Loucy (cell line): ENCODE data around the gene CERS4.
"Not testable (repeated sequence)": the region's sequence is repeated elsewhere in the genome, so short reads cannot be mapped to it uniquely, and the experiment has no call there.

Source experiments
- CTCF ChIP-seq: fragments of 200-600 bp; sonication (generic); conservative IDR thresholded peaks from 2 replicates; pipeline ENCODE4 v1.5.1; 2014; ENCODE audit warnings: mild to moderate bottlenecking, antibody characterized with exemption, low read length
- EZH2phosphoT487 ChIP-seq: fragments of 200-600 bp; IDR thresholded peaks from 2 replicates; pipeline ENCODE4 v1.6.1; 2018; ENCODE audit warnings: antibody characterized with exemption, mild to moderate bottlenecking, moderate library complexity, borderline replicate concordance

- not testable (repeated sequence) for TF ChIP-seq CTCF, EZH2phosphoT487
Measured at GRCh38 chr19:8218127-8218526, 9.0 kb downstream of the CERS4 start.
